Bronchial smooth muscle cell (primary cell): ENCODE data around the gene KLHL26. TPM values are rescaled to one million over a fixed set of nuclear protein-coding genes. Genes with fewer than 3 reads are reported as not detected.

Experiments used
- total RNA-seq: library from RNA; depleted of rRNA; stranded (reverse); fragments of >200 nt; gene quantifications from 2 replicates; pipeline ENCODE4 v1.2.1, GENCODE V29; 2014

KLHL26 gene
- 5.5 and 12.2 TPM in 2 replicates for total RNA-seq

GRCh38 chr19:18636969-18637629, at the start of gene KLHL26:
KLHL26 (plus strand) TSS chr19:18637028; CDS start chr19:18637055, 27 bp downstream.

GRCh38 chr19:18588611-18589379, 48.0 kb upstream of the KLHL26 start, which contains the start of gene REX1BD:
REX1BD (plus strand) TSS chr19:18588798; CDS start chr19:18588802, 4 bp downstream.

GRCh38 chr19:18606281-18607225, 30.3 kb upstream of the KLHL26 start, which contains the start of gene CRLF1:
CRLF1 (minus strand) TSS chr19:18606799; CDS start chr19:18606656, 143 bp downstream.

GRCh38 chr19:18612772-18613588, 23.8 kb upstream of the KLHL26 start, which contains the start of gene TMEM59L:
TMEM59L (plus strand) TSS chr19:18612870; CDS start chr19:18612959, 89 bp downstream.

GRCh38 chr19:18683109-18683957, 46.5 kb downstream of the KLHL26 start, which contains the start of gene CRTC1:
CRTC1 (plus strand) TSS chr19:18683680; CDS start chr19:18683703, 23 bp downstream.

Other genes with a start within 250 kb of the KLHL26 start
- 0.16 and 0.34 TPM in 2 replicates for gene LRRC25, start 239.4 kb upstream of the KLHL26 start, total RNA-seq
- gene SSBP4, start 217.6 kb upstream of the KLHL26 start, total RNA-seq = 31.8 and 40.5 TPM in 2 replicates
- 13.8 and 18.4 TPM in 2 replicates for gene ISYNA1, start 198.9 kb upstream of the KLHL26 start, total RNA-seq
- 13.1 and 13.7 TPM in 2 replicates for gene ELL, start 115.0 kb upstream of the KLHL26 start, total RNA-seq
- 278 and 286 TPM in 2 replicates for gene FKBP8, start 93.5 kb upstream of the KLHL26 start, total RNA-seq
- gene KXD1, start 79.2 kb upstream of the KLHL26 start, total RNA-seq = 46.8 and 48.9 TPM in 2 replicates
- 878 and 1,590 TPM in 2 replicates for gene UBA52, start 65.2 kb upstream of the KLHL26 start, total RNA-seq
- 57.2 and 69.6 TPM in 2 replicates for gene REX1BD, start 48.2 kb upstream of the KLHL26 start, total RNA-seq
- 92.0 and 110 TPM in 2 replicates for gene CRLF1, start 30.2 kb upstream of the KLHL26 start, total RNA-seq
- gene TMEM59L, start 24.2 kb upstream of the KLHL26 start, total RNA-seq = 2.2 and 5.0 TPM in 2 replicates
- 2.1 and 2.5 TPM in 2 replicates for gene CRTC1, start 46.7 kb downstream of the KLHL26 start, total RNA-seq
- 1.3 and 1.5 TPM in 2 replicates for gene COMP, start 154.3 kb downstream of the KLHL26 start, total RNA-seq
- 57.7 and 78.9 TPM in 2 replicates for gene UPF1, start 194.9 kb downstream of the KLHL26 start, total RNA-seq